Liver (tissue), 3 donors: ENCODE results near the gene MYO9B.

Experiments
- FOXA1 ChIP-seq: IDR thresholded peaks from 2 replicates; pipeline ENCODE4 v1.6.1; 2016; ENCODE audit warnings: antibody characterized with exemption
- HNF4G ChIP-seq: IDR thresholded peaks from 2 replicates; pipeline ENCODE4 v1.6.1; 2016; ENCODE audit warnings: antibody characterized with exemption
- SP1 ChIP-seq: IDR thresholded peaks from 2 replicates; pipeline ENCODE4 v1.6.1; 2018; ENCODE audit warnings: antibody characterized with exemption, mild to moderate bottlenecking
- TF ChIP-seq, protein P1 (sequence below): fragments of 150-350 bp; IDR thresholded peaks from 2 replicates; pipeline ENCODE4 v1.5.1; 2017; ENCODE audit warnings: improper control_type of control experiment, low read depth, low read length; ENCODE audit not compliant: missing input control
- TF ChIP-seq, protein P2 (sequence below): IDR thresholded peaks from 2 replicates; pipeline ENCODE4 v1.6.1; 2016; ENCODE audit warnings: antibody characterized with exemption
- TF ChIP-seq, protein P3 (sequence below): IDR thresholded peaks from 2 replicates; pipeline ENCODE4 v1.6.1; 2016; ENCODE audit warnings: antibody characterized with exemption
- donor health status: healthy.
- donor health status: healthy.

DNA sequence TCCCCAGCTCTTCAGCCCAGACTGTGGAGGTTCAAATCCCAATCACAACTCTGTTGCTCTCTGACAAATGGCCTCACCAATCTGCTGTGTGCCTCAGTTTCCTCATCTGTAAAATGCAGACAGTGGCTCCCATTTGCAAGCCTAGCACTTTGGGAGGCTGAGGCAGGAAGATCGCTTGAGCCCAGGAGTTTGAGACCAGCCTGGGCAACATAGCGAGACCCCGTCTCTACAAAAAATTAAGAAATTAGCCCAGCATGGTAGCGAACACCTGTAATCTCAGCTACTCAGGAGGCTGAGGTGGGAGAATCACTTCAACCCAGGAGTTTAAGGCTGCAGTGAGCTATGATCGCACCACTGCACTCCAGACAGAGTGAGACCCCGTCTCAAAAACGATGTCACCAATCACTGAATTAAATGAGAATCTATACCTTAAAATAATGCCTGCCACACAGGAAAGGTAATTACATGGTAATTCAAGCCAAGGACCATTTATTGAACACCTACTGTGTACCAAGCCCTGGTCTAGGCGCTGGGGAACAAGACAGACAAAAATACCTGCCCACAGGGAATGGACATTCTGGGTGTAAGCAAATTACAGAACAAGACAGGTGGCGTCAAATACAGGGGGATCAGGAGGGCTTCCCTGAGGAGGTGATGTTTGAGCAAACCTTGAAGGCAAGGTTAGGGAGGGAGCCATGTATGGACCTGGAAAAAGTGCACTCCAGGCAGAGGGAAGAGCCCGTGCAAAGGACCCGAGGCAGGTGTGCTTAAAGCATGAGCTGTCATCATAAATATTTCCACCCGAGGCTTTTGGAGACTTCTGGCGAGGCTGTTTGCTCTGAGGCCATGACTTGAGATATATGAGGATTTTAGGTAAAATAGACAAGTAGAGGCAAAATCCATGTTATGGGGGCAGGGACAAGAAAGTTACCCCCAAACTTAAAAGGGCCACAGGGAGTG is 162.4 kb downstream of the MYO9B start:
- TF ChIP-seq, protein P1, sequence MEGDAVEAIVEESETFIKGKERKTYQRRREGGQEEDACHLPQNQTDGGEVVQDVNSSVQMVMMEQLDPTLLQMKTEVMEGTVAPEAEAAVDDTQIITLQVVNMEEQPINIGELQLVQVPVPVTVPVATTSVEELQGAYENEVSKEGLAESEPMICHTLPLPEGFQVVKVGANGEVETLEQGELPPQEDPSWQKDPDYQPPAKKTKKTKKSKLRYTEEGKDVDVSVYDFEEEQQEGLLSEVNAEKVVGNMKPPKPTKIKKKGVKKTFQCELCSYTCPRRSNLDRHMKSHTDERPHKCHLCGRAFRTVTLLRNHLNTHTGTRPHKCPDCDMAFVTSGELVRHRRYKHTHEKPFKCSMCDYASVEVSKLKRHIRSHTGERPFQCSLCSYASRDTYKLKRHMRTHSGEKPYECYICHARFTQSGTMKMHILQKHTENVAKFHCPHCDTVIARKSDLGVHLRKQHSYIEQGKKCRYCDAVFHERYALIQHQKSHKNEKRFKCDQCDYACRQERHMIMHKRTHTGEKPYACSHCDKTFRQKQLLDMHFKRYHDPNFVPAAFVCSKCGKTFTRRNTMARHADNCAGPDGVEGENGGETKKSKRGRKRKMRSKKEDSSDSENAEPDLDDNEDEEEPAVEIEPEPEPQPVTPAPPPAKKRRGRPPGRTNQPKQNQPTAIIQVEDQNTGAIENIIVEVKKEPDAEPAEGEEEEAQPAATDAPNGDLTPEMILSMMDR: no peak
- TF ChIP-seq HNF4G: no peak
- TF ChIP-seq, protein P2, sequence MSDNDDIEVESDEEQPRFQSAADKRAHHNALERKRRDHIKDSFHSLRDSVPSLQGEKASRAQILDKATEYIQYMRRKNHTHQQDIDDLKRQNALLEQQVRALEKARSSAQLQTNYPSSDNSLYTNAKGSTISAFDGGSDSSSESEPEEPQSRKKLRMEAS: no peak
- no peak for TF ChIP-seq FOXA1
- TF ChIP-seq, protein P3, sequence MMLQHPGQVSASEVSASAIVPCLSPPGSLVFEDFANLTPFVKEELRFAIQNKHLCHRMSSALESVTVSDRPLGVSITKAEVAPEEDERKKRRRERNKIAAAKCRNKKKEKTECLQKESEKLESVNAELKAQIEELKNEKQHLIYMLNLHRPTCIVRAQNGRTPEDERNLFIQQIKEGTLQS: no peak
- TF ChIP-seq SP1: no peak
